Stomach (tissue), 9 donors: ENCODE data around the gene TBL2. TPM values are rescaled to one million over a fixed set of nuclear protein-coding genes. Genes with fewer than 3 reads are reported as not detected.

Experiments
- DNase-seq, 2 donors: peaks; one replicate each; pipeline versions ENCODE4 v3.0.0 to v3.0.0-alpha.2; 2013 to 2019
- H3K27ac ChIP-seq, 5 donors: fragments of 200-600 bp in 4 of 5; sonication (generic) in 4 of 5; one replicate each; pipeline ENCODE4 v1.5.1; 2013 to 2019; ENCODE audit warnings: mild to moderate bottlenecking in 1 of 5, moderate library complexity in 1 of 5
- H3K27me3 ChIP-seq, 3 donors: fragments of 200-600 bp; sonication (generic); one replicate each; pipeline ENCODE4 v1.5.1; 2017 to 2019; ENCODE audit warnings: mixed run types in 1 of 3
- H3K36me3 ChIP-seq, 4 donors: fragments of 200-600 bp; sonication (generic); 1 replicate in 3 of 4; 2 replicates in 1 of 4; pipeline ENCODE4 v1.5.1; 2016 to 2019
- H3K4me1 ChIP-seq, 4 donors: fragments of 200-600 bp; sonication (generic); one replicate each; pipeline ENCODE4 v1.5.1; 2016 to 2019
- H3K4me3 ChIP-seq, 4 donors: fragments of 200-600 bp; sonication (generic) in 3 of 4; one replicate each; pipeline ENCODE4 v1.5.1; 2016 to 2019; ENCODE audit warnings: mild to moderate bottlenecking in 1 of 4
- H3K9me3 ChIP-seq, 4 donors: fragments of 200-600 bp; sonication (generic); one replicate each; pipeline ENCODE4 v1.5.1; 2016 to 2019
- CTCF ChIP-seq, 7 experiments: fragments of 450-650 bp in 4 of 7; fragments of 200-600 bp in 3 of 7; sonication (generic) in 3 of 7; IDR thresholded peaks; one replicate each; pipeline ENCODE4 v1.5.1; 2016 to 2019; ENCODE audit warnings: antibody characterized with exemption in 7 of 7, control low read depth in 2 of 7, mild to moderate bottlenecking in 1 of 7
- EP300 ChIP-seq: sonication (generic); formaldehyde crosslinking; IDR thresholded peaks from one replicate; pipeline ENCODE4 v1.6.1; 2017; ENCODE audit warnings: antibody characterized with exemption
- POLR2A ChIP-seq, 4 donors: fragments of 450-650 bp; IDR thresholded peaks; one replicate each; pipeline ENCODE4 v1.6.1; 2016; ENCODE audit warnings: antibody characterized with exemption in 4 of 4, control low read depth in 2 of 4, mild to moderate bottlenecking in 1 of 4, moderate library complexity in 1 of 4
- POLR2AphosphoS5 ChIP-seq, 3 donors: sonication (generic); formaldehyde crosslinking; IDR thresholded peaks; one replicate each; pipeline ENCODE4 v1.6.1; 2016; ENCODE audit warnings: antibody characterized with exemption in 3 of 3
- WGBS, 5 donors: extraction: QIAGEN DNeasy Blood & Tissue Kit in 3 of 5; methylation state at CpG; one replicate each; pipeline versions ENCODE4 v1.1.5 to v1.1.7; 2013 to 2018; 5-methylcytosine and 5-hydroxymethylcytosine counted together
- intact Hi-C: fragments of 100-400 bp; cut with DNase I; formaldehyde crosslinking; loops from one replicate; pipeline ENCODE4 v1.15.1; 2023; ENCODE audit warnings: low total_unique reads
- polyA plus RNA-seq, 3 donors: library from polyadenylated mRNA; stranded (reverse); fragments of 200-250 nt; gene quantifications; one replicate each; pipeline ENCODE4 v1.2.3, GENCODE V29; 2013
- total RNA-seq, 5 donors: library from RNA; depleted of rRNA; stranded (reverse); fragments of >200 nt; gene quantifications; one replicate each; pipeline versions ENCODE4 v1.1.0 to v1.2.3, GENCODE V29; 2014 to 2016
- donor health status: healthy with polysubstance abuse.
- donor health status: Bipolar disorder and iron deficiency.
- donor health status: healthy.

TBL2 gene
- total and polyA plus RNA-seq, 8 donors: 1.2 to 176 (median 21.7) TPM

GRCh38 chr7:73599151-73599882, 20.9 kb upstream of the TBL2 start:
- no peaks in the 10 kb centered on the region for H3K9me3 ChIP-seq
- no peaks in the 10 kb centered on the region for H3K36me3 ChIP-seq
- no peak overlapping the region for H3K4me3 ChIP-seq
- no peak for DNase-seq
- no peak for TF ChIP-seq EP300
- no peak for TF ChIP-seq POLR2AphosphoS5 (IDR thresholded peaks at IDR 0.05)
- TF ChIP-seq POLR2A (IDR thresholded peaks at IDR 0.05): no peak
- no peak for TF ChIP-seq CTCF (IDR thresholded peaks at IDR 0.05)
- WGBS, 5 donors: 63 to 75% (median 65%) methylated on average over 13 of the region's 13 CpGs
- intact Hi-C loops: no loop called here
- H3K27me3 ChIP-seq: peaks cover 0 to 79% (median 20%) of the 10 kb centered on the region in 3 donors
- H3K4me1 ChIP-seq: no peaks in the 10 kb centered on the region
- H3K27ac ChIP-seq: no peak overlapping the region

GRCh38 chr7:73597978-73598782, 19.8 kb upstream of the TBL2 start:
- intact Hi-C loops: no loop called here
- no peaks in the 10 kb centered on the region for H3K4me1 ChIP-seq
- no peaks in the 10 kb centered on the region for H3K36me3 ChIP-seq
- no peak overlapping the region for H3K27ac ChIP-seq
- H3K4me3 ChIP-seq: no peak overlapping the region
- no peak for DNase-seq
- no peaks in the 10 kb centered on the region for H3K9me3 ChIP-seq
- 82 to 92% (median 88%) methylated on average over 5 of the region's 5 CpGs for WGBS, 5 donors
- H3K27me3 ChIP-seq: peaks cover 0 to 70% (median 16%) of the 10 kb centered on the region in 3 donors
- no peak for TF ChIP-seq POLR2AphosphoS5 (IDR thresholded peaks at IDR 0.05)
- TF ChIP-seq CTCF (IDR thresholded peaks at IDR 0.05): no peak
- no peak for TF ChIP-seq POLR2A (IDR thresholded peaks at IDR 0.05)
- no peak for TF ChIP-seq EP300

DNA sequence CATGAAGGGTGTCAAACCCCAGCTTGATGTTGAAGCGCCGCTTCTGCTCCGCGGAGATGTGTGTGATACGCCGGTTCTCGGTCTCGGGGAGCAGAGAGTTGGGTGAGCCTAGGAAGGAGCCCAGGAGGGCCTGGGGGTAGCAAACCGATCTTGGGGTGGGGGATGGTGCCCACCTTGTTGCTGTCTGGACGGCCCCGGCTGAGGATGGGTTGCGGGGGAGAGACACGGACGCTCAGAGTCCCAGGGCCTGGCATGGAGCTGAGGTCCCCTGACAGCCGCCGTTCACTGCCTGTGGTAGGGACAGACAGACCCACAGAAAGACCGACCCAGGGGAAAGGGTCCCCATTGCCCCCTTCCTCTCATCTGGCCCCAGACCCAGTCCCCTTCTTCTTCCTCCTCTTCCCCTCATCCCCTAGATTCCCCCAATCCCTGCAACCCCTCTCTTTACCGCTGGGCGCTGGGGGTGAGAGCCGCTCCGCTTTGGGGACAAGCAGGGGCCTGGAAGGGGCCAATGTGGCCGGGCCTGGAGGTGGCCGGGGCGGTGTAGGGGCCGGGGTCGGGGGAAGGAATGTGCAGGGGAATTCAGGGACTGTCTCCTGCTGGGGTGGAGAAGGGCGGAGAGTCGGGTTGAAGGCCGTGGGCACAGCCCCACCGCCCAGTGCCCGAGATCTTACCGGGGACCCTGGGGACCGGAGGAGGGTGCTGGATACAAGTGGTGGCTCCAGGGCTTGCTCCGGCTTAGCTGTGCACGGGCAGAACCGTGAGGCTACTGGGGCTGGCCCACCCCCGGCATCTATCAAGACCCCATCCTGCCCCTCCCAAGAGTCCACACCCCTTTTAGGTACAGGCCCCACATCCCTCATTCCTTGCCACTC, 18.0 kb upstream of the TBL2 start:
- no peaks in the 10 kb centered on the region for H3K36me3 ChIP-seq
- 49 to 69% (median 65%) methylated on average over 33 to 37 of the region's 37 CpGs for WGBS, 5 donors
- H3K27me3 ChIP-seq: peaks cover 0 to 55% (median 5%) of the 10 kb centered on the region in 3 donors
- intact Hi-C loops: no loop called here
- TF ChIP-seq EP300: no peak
- no peak for TF ChIP-seq CTCF (IDR thresholded peaks at IDR 0.05)
- TF ChIP-seq POLR2A (IDR thresholded peaks at IDR 0.05): no peak
- no peak for TF ChIP-seq POLR2AphosphoS5 (IDR thresholded peaks at IDR 0.05)
- no peaks in the 10 kb centered on the region for H3K9me3 ChIP-seq
- no peak overlapping the region for H3K27ac ChIP-seq
- no peak overlapping the region for H3K4me3 ChIP-seq
- no peaks in the 10 kb centered on the region for H3K4me1 ChIP-seq
- DNase-seq: no peak

- no peak overlapping the region for H3K4me3 ChIP-seq
- intact Hi-C loops: no loop called here
- H3K27me3 ChIP-seq: peaks cover 0 to 47% (median 5%) of the 10 kb centered on the region in 3 donors
- H3K27ac ChIP-seq: no peak overlapping the region
- no peaks in the 10 kb centered on the region for H3K36me3 ChIP-seq
- 55 to 92% (median 89%) methylated on average over 2 to 9 of the region's 9 CpGs for WGBS, 5 donors
- H3K9me3 ChIP-seq: no peaks in the 10 kb centered on the region
- no peak for TF ChIP-seq POLR2AphosphoS5 (IDR thresholded peaks at IDR 0.05)
- TF ChIP-seq POLR2A (IDR thresholded peaks at IDR 0.05): no peak
- TF ChIP-seq CTCF (IDR thresholded peaks at IDR 0.05): no peak
- no peak for TF ChIP-seq EP300
- no peak for DNase-seq
- no peaks in the 10 kb centered on the region for H3K4me1 ChIP-seq
These were observed 17.0 kb upstream of the TBL2 start for GRCh38 chr7:73595358-73595757.
